Kidney (tissue), 14 donors: ENCODE data around the gene MED27. TPM values are rescaled to one million over a fixed set of nuclear protein-coding genes. Genes with fewer than 3 reads are reported as not detected.
A peak's percentile ranks its signal among the peaks of the same experiment; 100 is the strongest.

Experiments used
- DNase-seq, 5 donors: peaks; one replicate each; pipeline ENCODE4 v3.0.0-alpha.2; 2013 to 2020
- FAIRE-seq: peaks from 2 replicates; lab custom pipeline; 2012; peaks lifted over from hg19 to GRCh38; lab: Jason Lieb, UNC
- H3K27ac ChIP-seq, 2 donors: one replicate each; pipeline ENCODE4 v1.7.0; 2013; ENCODE audit warnings: low read depth in 2 of 2, low read length in 2 of 2, inconsistent platforms in 1 of 2
- H3K27me3 ChIP-seq: one replicate; pipeline ENCODE4 v1.7.1; 2013; ENCODE audit warnings: low read length, inconsistent platforms; ENCODE audit not compliant: control insufficient read depth, insufficient read depth
- H3K36me3 ChIP-seq, 3 donors: one replicate each; pipeline versions ENCODE4 v1.7.0 to v1.7.1; 2013; ENCODE audit warnings: low read length in 3 of 3, control low read depth in 1 of 3, inconsistent platforms in 1 of 3; ENCODE audit not compliant: insufficient read depth in 3 of 3, control insufficient read depth in 2 of 3
- H3K4me1 ChIP-seq, 3 donors: one replicate each; pipeline versions ENCODE4 v1.7.0 to v1.7.1; 2013; ENCODE audit warnings: low read length in 3 of 3, inconsistent platforms in 1 of 3, low read depth in 1 of 3; ENCODE audit not compliant: control insufficient read depth in 2 of 3, insufficient read depth in 2 of 3
- H3K4me3 ChIP-seq, 3 donors: one replicate each; pipeline versions ENCODE4 v1.7.0 to v1.8.1; 2013; ENCODE audit warnings: low read length in 3 of 3, control low read depth in 1 of 3, inconsistent platforms in 1 of 3
- H3K9ac ChIP-seq, 3 donors: one replicate each; pipeline versions ENCODE4 v1.7.0 to v1.7.1; 2013; ENCODE audit warnings: low read length in 3 of 3, control low read depth in 1 of 3, inconsistent platforms in 1 of 3
- H3K9me3 ChIP-seq, 3 donors: one replicate each; pipeline versions ENCODE4 v1.7.0 to v1.7.1; 2013; ENCODE audit warnings: low read length in 3 of 3, control low read depth in 1 of 3, inconsistent platforms in 1 of 3; ENCODE audit not compliant: control insufficient read depth in 2 of 3, insufficient read depth in 1 of 3
- CTCF ChIP-seq: IDR thresholded peaks from 3 replicates; pipeline ENCODE4 v1.5.1; 2012; ENCODE audit warnings: mild to moderate bottlenecking, moderate library complexity, borderline replicate concordance; ENCODE audit not compliant: insufficient read depth; ENCODE audit errors: extremely low read depth
- intact Hi-C: fragments of 100-400 bp; cut with DNase I; formaldehyde crosslinking; loops from one replicate; pipeline ENCODE4 v1.11.1; 2022
- polyA plus RNA-seq: library from polyadenylated mRNA; stranded (reverse); fragments of 350-450 nt; fragmentation: Illumina TruSeq; extraction: RNeasy Lipid Tissue Mini Kit (QIAGEN cat#74804); gene quantifications from one replicate; pipeline ENCODE4 v1.2.3, GENCODE V29; 2014; ENCODE audit warnings: low read depth, low replicate concordance; ENCODE audit not compliant: insufficient read depth
- total RNA-seq: library from RNA; stranded (reverse); fragmentation: NEBNext Ultra II Directional; extraction: Animal tissue kit (Norgen Biotek cat#: 25700); gene quantifications from one replicate; pipeline ENCODE4 v1.2.1, GENCODE V29; 2021
- donor health status: control.
- donor health status: control.
- donor health status: control.
- donor health status: control.
- donor health status: control.
- donor health status: DM: yes; HTN: yes; CAD: no.
- donor health status: Normal renal cell carcinoma (clear cell type).

The MED27 gene
- total and polyA plus RNA-seq, 2 donors from 2014 or later: 15.9 to 23.1 TPM

GRCh38 chr9:131815970-131816873 is 263.4 kb downstream of the MED27 start:
- Histone ChIP-seq H3K27ac (no peak overlapping the region), H3K9me3 (no peaks in the 10 kb centered on the region), H3K36me3 (no peaks in the 10 kb centered on the region), H3K9ac (no peak overlapping the region), H3K27me3 (no peaks in the 10 kb centered on the region), H3K4me3 (no peak overlapping the region), H3K4me1 (no peaks in the 10 kb centered on the region)
- DNase-seq: peak in 2 of 5 donors; percentile 30 to 33
- no peak for TF ChIP-seq CTCF
- no peak for FAIRE-seq
- intact Hi-C loops: no loop called here

GRCh38 chr9:131814707-131815106 is 265.0 kb downstream of the MED27 start:
- H3K36me3 ChIP-seq: no peaks in the 10 kb centered on the region
- FAIRE-seq (no peak), DNase-seq (no peak)
- TF ChIP-seq CTCF: no peak
- H3K27me3 ChIP-seq: no peaks in the 10 kb centered on the region
- H3K9me3 ChIP-seq: no peaks in the 10 kb centered on the region
- H3K4me1 ChIP-seq: no peaks in the 10 kb centered on the region
- intact Hi-C loops: no loop called here
- H3K27ac ChIP-seq: no peak overlapping the region
- H3K9ac ChIP-seq: no peak overlapping the region
- no peak overlapping the region for H3K4me3 ChIP-seq

GRCh38 chr9:131813116-131813515 is 266.6 kb downstream of the MED27 start:
- no peak overlapping the region for H3K4me3 ChIP-seq
- no peak for TF ChIP-seq CTCF
- FAIRE-seq (no peak), DNase-seq (no peak)
- intact Hi-C loops: no loop called here
- no peak overlapping the region for H3K9ac ChIP-seq
- H3K27me3 ChIP-seq: no peaks in the 10 kb centered on the region
- H3K27ac ChIP-seq: no peak overlapping the region
- no peaks in the 10 kb centered on the region for H3K4me1 ChIP-seq
- H3K9me3 ChIP-seq: no peaks in the 10 kb centered on the region
- no peaks in the 10 kb centered on the region for H3K36me3 ChIP-seq
